Liver (tissue), 9 donors: ENCODE data around the gene ORC5. TPM values are rescaled to one million over a fixed set of nuclear protein-coding genes. Genes with fewer than 3 reads are reported as not detected.
A peak's percentile ranks its signal among the peaks of the same experiment; 100 is the strongest.

Experiments
- DNase-seq: peaks from one replicate; pipeline ENCODE4 v3.0.0-alpha.2; 2017; ENCODE audit warnings: low spot score
- H3K27ac ChIP-seq, 2 donors: one replicate each; pipeline ENCODE4 v1.7.0; 2013; ENCODE audit warnings: inconsistent platforms in 2 of 2, low read length in 2 of 2, control low read depth in 1 of 2, low read depth in 1 of 2, mild to moderate bottlenecking in 1 of 2
- H3K27me3 ChIP-seq, 4 donors: one replicate each; pipeline versions ENCODE4 v1.6.1 to v1.7.0; 2013; ENCODE audit warnings: low read length in 3 of 4, inconsistent platforms in 1 of 4, mild to moderate bottlenecking in 1 of 4, moderate library complexity in 1 of 4; ENCODE audit not compliant: control insufficient read depth in 4 of 4, insufficient read depth in 4 of 4
- H3K36me3 ChIP-seq, 4 donors: one replicate each; pipeline versions ENCODE4 v1.6.1 to v1.7.0; 2013; ENCODE audit warnings: low read length in 3 of 4, mild to moderate bottlenecking in 3 of 4, low read depth in 1 of 4, moderate library complexity in 1 of 4; ENCODE audit not compliant: control insufficient read depth in 4 of 4, insufficient read depth in 3 of 4
- H3K4me1 ChIP-seq, 4 donors: one replicate each; pipeline versions ENCODE4 v1.6.1 to v1.7.0; 2013; ENCODE audit warnings: low read length in 3 of 4, mild to moderate bottlenecking in 3 of 4, moderate library complexity in 1 of 4; ENCODE audit not compliant: control insufficient read depth in 4 of 4, insufficient read depth in 4 of 4
- H3K4me3 ChIP-seq, 3 donors: one replicate each; pipeline versions ENCODE4 v1.6.1 to v1.7.0; 2013; ENCODE audit warnings: low read length in 3 of 3, control low read depth in 1 of 3, low read depth in 1 of 3, mild to moderate bottlenecking in 1 of 3
- H3K9ac ChIP-seq, 2 donors: one replicate each; pipeline ENCODE4 v1.7.0; 2013; ENCODE audit warnings: low read length in 2 of 2, mild to moderate bottlenecking in 2 of 2, moderate library complexity in 2 of 2, control low read depth in 1 of 2, low read depth in 1 of 2
- H3K9me3 ChIP-seq, 4 donors: one replicate each; pipeline versions ENCODE4 v1.6.1 to v1.7.0; 2013; ENCODE audit warnings: low read length in 3 of 4; ENCODE audit not compliant: control insufficient read depth in 4 of 4
- EGR1 ChIP-seq, 2 donors: IDR thresholded peaks; 2 replicates each; pipeline ENCODE4 v1.6.1; 2016 to 2018; ENCODE audit warnings: antibody characterized with exemption in 2 of 2, low read depth in 2 of 2
- FOXA1 ChIP-seq: IDR thresholded peaks from 2 replicates; pipeline ENCODE4 v1.6.1; 2016; ENCODE audit warnings: antibody characterized with exemption
- FOXA2 ChIP-seq: IDR thresholded peaks from 2 replicates; pipeline ENCODE4 v1.6.1; 2016; ENCODE audit warnings: antibody characterized with exemption
- GABPA ChIP-seq, 2 donors: IDR thresholded peaks in 1 of 2; conservative IDR thresholded peaks in 1 of 2; 2 replicates each; pipeline ENCODE4 v1.6.1; 2016; ENCODE audit warnings: antibody characterized with exemption in 2 of 2, mild to moderate bottlenecking in 1 of 2, moderate library complexity in 1 of 2
- HNF4A ChIP-seq, 2 donors: conservative IDR thresholded peaks; 2 replicates each; pipeline ENCODE4 v1.6.1; 2016; ENCODE audit warnings: antibody characterized with exemption in 2 of 2, mild to moderate bottlenecking in 2 of 2
- HNF4G ChIP-seq: IDR thresholded peaks from 2 replicates; pipeline ENCODE4 v1.6.1; 2016; ENCODE audit warnings: antibody characterized with exemption
- RAD21 ChIP-seq, 2 donors: IDR thresholded peaks; 2 replicates each; pipeline ENCODE4 v1.6.1; 2016; ENCODE audit warnings: antibody characterized with exemption in 2 of 2, mild to moderate bottlenecking in 2 of 2
- RXRA ChIP-seq, 2 donors: IDR thresholded peaks; 2 replicates each; pipeline ENCODE4 v1.6.1; 2017 to 2018; ENCODE audit warnings: antibody characterized with exemption in 2 of 2, mild to moderate bottlenecking in 1 of 2
- YY1 ChIP-seq: IDR thresholded peaks from 2 replicates; pipeline ENCODE4 v1.6.1; 2016; ENCODE audit warnings: antibody characterized with exemption, mild to moderate bottlenecking
- ZBTB33 ChIP-seq: IDR thresholded peaks from 2 replicates; pipeline ENCODE4 v1.6.1; 2016; ENCODE audit warnings: antibody characterized with exemption
- WGBS: extraction: QIAGEN DNeasy Blood & Tissue Kit; methylation state at CpG from one replicate; pipeline ENCODE4 v1.1.7; 2013; 5-methylcytosine and 5-hydroxymethylcytosine counted together
- polyA plus RNA-seq, 2 donors: library from polyadenylated mRNA; stranded (reverse) in 1 of 2; unstranded in 1 of 2; fragments of 200-250 nt in 1 of 2; fragments of >200 nt in 1 of 2; fragmentation: Nextera tagmentation in 1 of 2; extraction: Ambion mirVana in 1 of 2; gene quantifications; one replicate each; pipeline versions ENCODE4 v1.2.1 to v1.2.3, GENCODE V29; 2013 to 2015
- total RNA-seq, 2 donors: library from RNA; depleted of rRNA; stranded (reverse); fragments of >200 nt; gene quantifications; one replicate each; pipeline ENCODE4 v1.2.3, GENCODE V29; 2014
- TF ChIP-seq, protein P1 (sequence below): fragments of 150-350 bp; IDR thresholded peaks from 2 replicates; pipeline ENCODE4 v1.5.1; 2017; ENCODE audit warnings: improper control_type of control experiment, low read depth, low read length; ENCODE audit not compliant: missing input control
- TF ChIP-seq, protein P2 (sequence below): IDR thresholded peaks from 2 replicates; pipeline ENCODE4 v1.6.1; 2016; ENCODE audit warnings: antibody characterized with exemption, mild to moderate bottlenecking
- donor health status: healthy.
- donor health status: healthy.
- donor health status: healthy.
- donor health status: healthy.
- donor health status: healthy.

The ORC5 gene
- total and polyA plus RNA-seq, 4 donors = 8.4 to 20.7 (median 11.5) TPM

GRCh38 chr7:104231054-104232046 is 23.5 kb upstream of the ORC5 start:
- no peak overlapping the region for H3K27ac ChIP-seq
- H3K9ac ChIP-seq = no peak overlapping the region
- peak; percentile 39 for DNase-seq

GRCh38 chr7:104230606-104231005 is 22.8 kb upstream of the ORC5 start:
- Histone ChIP-seq H3K27ac (no peak overlapping the region), H3K9ac (no peak overlapping the region)

More at GRCh38 chr7:104231054-104232046, 23.5 kb upstream of the ORC5 start:
- 24% methylated on average over 29 of the region's 29 CpGs for WGBS
- TF ChIP-seq FOXA1 (no peak), RXRA (IDR thresholded peaks at IDR 0.05) (no peak), RAD21 (IDR thresholded peaks at IDR 0.05) (peak; percentile 82 to 88)
- TF ChIP-seq, protein P1, sequence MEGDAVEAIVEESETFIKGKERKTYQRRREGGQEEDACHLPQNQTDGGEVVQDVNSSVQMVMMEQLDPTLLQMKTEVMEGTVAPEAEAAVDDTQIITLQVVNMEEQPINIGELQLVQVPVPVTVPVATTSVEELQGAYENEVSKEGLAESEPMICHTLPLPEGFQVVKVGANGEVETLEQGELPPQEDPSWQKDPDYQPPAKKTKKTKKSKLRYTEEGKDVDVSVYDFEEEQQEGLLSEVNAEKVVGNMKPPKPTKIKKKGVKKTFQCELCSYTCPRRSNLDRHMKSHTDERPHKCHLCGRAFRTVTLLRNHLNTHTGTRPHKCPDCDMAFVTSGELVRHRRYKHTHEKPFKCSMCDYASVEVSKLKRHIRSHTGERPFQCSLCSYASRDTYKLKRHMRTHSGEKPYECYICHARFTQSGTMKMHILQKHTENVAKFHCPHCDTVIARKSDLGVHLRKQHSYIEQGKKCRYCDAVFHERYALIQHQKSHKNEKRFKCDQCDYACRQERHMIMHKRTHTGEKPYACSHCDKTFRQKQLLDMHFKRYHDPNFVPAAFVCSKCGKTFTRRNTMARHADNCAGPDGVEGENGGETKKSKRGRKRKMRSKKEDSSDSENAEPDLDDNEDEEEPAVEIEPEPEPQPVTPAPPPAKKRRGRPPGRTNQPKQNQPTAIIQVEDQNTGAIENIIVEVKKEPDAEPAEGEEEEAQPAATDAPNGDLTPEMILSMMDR = peak; percentile 83
- H3K9me3 ChIP-seq = no peaks in the 10 kb centered on the region
- no peak overlapping the region for H3K4me3 ChIP-seq
- H3K36me3 ChIP-seq = no peaks in the 10 kb centered on the region
- peaks cover 0 to 6% (median 0%) of the 10 kb centered on the region in 4 donors for H3K27me3 ChIP-seq
- H3K4me1 ChIP-seq = no peaks in the 10 kb centered on the region

GRCh38 chr7:104228442-104228841 is 20.6 kb upstream of the ORC5 start:
- Histone ChIP-seq H3K4me3 (no peak overlapping the region), H3K9me3 (no peaks in the 10 kb centered on the region), H3K9ac (no peak overlapping the region), H3K27me3 (peaks cover 0 to 9% (median 0%) of the 10 kb centered on the region in 4 donors), H3K36me3 (no peaks in the 10 kb centered on the region), H3K4me1 (no peaks in the 10 kb centered on the region), H3K27ac (no peak overlapping the region)
- 40% methylated on average over 2 of the region's 2 CpGs for WGBS
- no peak for DNase-seq
- no peak for TF ChIP-seq RXRA (IDR thresholded peaks at IDR 0.05)
- no peak for TF ChIP-seq FOXA2
- no peak for TF ChIP-seq GABPA (IDR thresholded peaks at IDR 0.05 in 1 of 2, conservative IDR thresholded peaks at IDR 0.05 in 1 of 2)
- TF ChIP-seq ZBTB33 = no peak
- TF ChIP-seq EGR1 (IDR thresholded peaks at IDR 0.05; ENCODE audit: low read depth in 2 of 2) = no peak
- TF ChIP-seq FOXA1 = no peak
- TF ChIP-seq HNF4G = no peak
- no peak for TF ChIP-seq HNF4A (conservative IDR thresholded peaks at IDR 0.05)
- TF ChIP-seq YY1 = no peak
- TF ChIP-seq, protein P2, sequence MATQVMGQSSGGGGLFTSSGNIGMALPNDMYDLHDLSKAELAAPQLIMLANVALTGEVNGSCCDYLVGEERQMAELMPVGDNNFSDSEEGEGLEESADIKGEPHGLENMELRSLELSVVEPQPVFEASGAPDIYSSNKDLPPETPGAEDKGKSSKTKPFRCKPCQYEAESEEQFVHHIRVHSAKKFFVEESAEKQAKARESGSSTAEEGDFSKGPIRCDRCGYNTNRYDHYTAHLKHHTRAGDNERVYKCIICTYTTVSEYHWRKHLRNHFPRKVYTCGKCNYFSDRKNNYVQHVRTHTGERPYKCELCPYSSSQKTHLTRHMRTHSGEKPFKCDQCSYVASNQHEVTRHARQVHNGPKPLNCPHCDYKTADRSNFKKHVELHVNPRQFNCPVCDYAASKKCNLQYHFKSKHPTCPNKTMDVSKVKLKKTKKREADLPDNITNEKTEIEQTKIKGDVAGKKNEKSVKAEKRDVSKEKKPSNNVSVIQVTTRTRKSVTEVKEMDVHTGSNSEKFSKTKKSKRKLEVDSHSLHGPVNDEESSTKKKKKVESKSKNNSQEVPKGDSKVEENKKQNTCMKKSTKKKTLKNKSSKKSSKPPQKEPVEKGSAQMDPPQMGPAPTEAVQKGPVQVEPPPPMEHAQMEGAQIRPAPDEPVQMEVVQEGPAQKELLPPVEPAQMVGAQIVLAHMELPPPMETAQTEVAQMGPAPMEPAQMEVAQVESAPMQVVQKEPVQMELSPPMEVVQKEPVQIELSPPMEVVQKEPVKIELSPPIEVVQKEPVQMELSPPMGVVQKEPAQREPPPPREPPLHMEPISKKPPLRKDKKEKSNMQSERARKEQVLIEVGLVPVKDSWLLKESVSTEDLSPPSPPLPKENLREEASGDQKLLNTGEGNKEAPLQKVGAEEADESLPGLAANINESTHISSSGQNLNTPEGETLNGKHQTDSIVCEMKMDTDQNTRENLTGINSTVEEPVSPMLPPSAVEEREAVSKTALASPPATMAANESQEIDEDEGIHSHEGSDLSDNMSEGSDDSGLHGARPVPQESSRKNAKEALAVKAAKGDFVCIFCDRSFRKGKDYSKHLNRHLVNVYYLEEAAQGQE = no peak

More at GRCh38 chr7:104230606-104231005, 22.8 kb upstream of the ORC5 start:
- TF ChIP-seq, protein P2 = no peak
- Histone ChIP-seq H3K9me3 (no peaks in the 10 kb centered on the region), H3K36me3 (no peaks in the 10 kb centered on the region), H3K27me3 (peaks cover 0 to 6% (median 0%) of the 10 kb centered on the region in 4 donors), H3K4me1 (no peaks in the 10 kb centered on the region), H3K4me3 (no peak overlapping the region)
- DNase-seq = no peak
- 45% methylated on average over 4 of the region's 4 CpGs for WGBS
